Activated T-helper 1 cell treated with anti-CD3 and anti-CD28 coated beads, Interleukin-12 subunit alpha, Interleukin-12 subunit beta, Interleukin-2, Interleukin-4 antibody, amounts not matched to agents 30 ng/mL and 10 ng/mL and 1 ng/mL, durations not matched to agents 14 hours and 24 hours and 36 hours (primary cell): Measurements from ENCODE around the gene FMN2. TPM values are rescaled to one million over a fixed set of nuclear protein-coding genes. Genes with fewer than 3 reads are reported as not detected.

Source experiments
- DNase-seq: peaks from one replicate; pipeline ENCODE4 v3.0.0; 2021; ENCODE audit warnings: low spot score
- H3K27ac Mint-ChIP-seq: one replicate; pipeline ENCODE4 v1.8.0; 2021; ENCODE audit warnings: mild to moderate bottlenecking, mixed read lengths
- H3K27me3 Mint-ChIP-seq: one replicate; pipeline ENCODE4 v1.8.0; 2022; ENCODE audit warnings: mild to moderate bottlenecking, moderate library complexity, mixed read lengths; ENCODE audit not compliant: insufficient read depth
- H3K36me3 Mint-ChIP-seq: one replicate; pipeline ENCODE4 v1.8.0; 2021; ENCODE audit warnings: low read depth, mixed read lengths
- H3K4me1 Mint-ChIP-seq: one replicate; pipeline ENCODE4 v1.8.0; 2021; ENCODE audit warnings: low read depth, mixed read lengths
- H3K4me3 Mint-ChIP-seq: one replicate; pipeline ENCODE4 v1.8.0; 2021; ENCODE audit warnings: mild to moderate bottlenecking, moderate library complexity, mixed read lengths
- H3K9me3 Mint-ChIP-seq: one replicate; pipeline ENCODE4 v1.8.0; 2021; ENCODE audit warnings: mixed read lengths
- intact Hi-C: fragments of 100-400 bp; cut with micrococcal nuclease; formaldehyde crosslinking; loops from one replicate; pipeline ENCODE4 v1.15.1; 2024
- total RNA-seq: library from RNA; stranded (reverse); gene quantifications from 2 replicates; pipeline ENCODE4 v1.2.3, GENCODE V29; 2022

The FMN2 gene
- total RNA-seq, 1 donor from 2014 or later: not detected

DNA sequence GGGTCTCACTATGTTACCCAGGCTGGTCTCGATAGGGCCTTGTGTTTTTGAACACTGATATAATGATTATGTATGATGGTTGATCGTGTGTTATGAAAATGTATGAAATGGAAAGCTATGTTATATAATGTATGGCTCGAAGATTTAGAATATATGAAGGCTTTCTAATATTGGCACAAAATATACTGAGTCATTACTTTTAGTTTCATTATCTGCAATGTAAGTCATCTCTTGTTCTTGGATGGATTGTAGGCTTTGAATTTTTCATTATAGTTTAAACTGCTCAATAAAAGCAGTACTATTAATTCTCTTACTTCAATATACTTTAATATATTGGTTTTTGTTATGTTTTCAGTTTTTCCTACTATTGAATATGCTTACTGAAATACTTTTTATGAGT is 10.1 kb downstream of the FMN2 start:
- intact Hi-C loops: no loop called here
- no peaks in the 10 kb centered on the region for H3K36me3 Mint-ChIP-seq

DNA sequence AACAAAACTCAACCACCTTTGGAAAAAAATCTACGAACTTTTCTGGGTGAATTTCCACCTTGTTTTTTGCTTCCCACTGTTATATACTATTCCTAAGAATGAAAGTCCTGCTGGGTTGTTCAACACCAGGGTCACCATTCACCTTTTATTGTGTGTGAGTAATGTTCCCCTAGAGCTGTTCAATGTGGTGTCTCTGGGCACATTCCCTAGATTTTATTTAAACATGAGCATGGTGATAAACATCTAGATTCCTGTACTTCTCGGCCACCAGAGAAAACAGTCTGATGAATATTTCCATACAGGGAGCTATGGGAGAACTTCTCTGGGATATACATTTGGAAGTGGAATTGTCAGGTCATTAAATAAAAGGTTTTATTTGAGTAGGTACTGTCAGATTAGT is 13.0 kb downstream of the FMN2 start:
- intact Hi-C loops: no loop called here

More for the DNA sequence above, 10.1 kb downstream of the FMN2 start:
- no peaks in the 10 kb centered on the region for H3K9me3 Mint-ChIP-seq
- H3K4me1 Mint-ChIP-seq: no peaks in the 10 kb centered on the region
- H3K4me3 Mint-ChIP-seq: no peak overlapping the region
- H3K27ac Mint-ChIP-seq: no peak overlapping the region
- H3K27me3 Mint-ChIP-seq: peaks cover 5% of the 10 kb centered on the region
- DNase-seq: no peak

DNA sequence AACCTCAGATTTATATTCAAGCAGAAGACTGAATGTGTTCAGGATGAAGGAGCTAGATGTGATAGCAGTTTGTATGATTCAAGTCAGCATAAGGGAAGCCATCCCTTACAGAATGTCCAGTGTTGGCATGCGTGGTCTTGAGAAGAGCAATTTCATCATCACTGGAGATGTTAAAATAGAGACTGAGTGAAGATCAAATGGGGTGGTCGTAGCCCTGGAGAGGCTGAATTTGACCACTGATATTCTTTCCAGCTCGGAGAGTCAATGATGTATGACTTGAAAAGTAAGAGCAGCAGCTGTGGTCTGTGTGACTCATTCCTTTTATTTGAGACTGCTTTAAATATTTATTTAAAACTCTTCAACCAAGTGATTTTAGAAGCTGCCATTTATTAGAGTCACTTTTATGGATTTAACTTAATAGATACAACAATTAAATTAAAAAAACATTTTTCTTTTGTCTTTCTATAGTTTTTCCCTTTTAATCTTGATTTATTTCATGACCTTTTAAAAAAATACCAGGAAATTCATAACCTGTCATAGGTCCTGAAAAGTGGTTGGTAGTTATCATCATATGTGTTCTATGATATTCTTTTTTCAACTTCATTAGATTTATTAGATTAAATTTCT is 15.5 kb downstream of the FMN2 start:
- no peak overlapping the region for H3K4me3 Mint-ChIP-seq
- no peaks in the 10 kb centered on the region for H3K4me1 Mint-ChIP-seq
- DNase-seq: no peak
- peaks cover 3% of the 10 kb centered on the region for H3K27me3 Mint-ChIP-seq
- H3K36me3 Mint-ChIP-seq: no peaks in the 10 kb centered on the region
- no peaks in the 10 kb centered on the region for H3K9me3 Mint-ChIP-seq
- intact Hi-C loops: no loop called here
- H3K27ac Mint-ChIP-seq: no peak overlapping the region

More for the DNA sequence above, 13.0 kb downstream of the FMN2 start:
- peaks cover 1% of the 10 kb centered on the region for H3K27me3 Mint-ChIP-seq
- H3K36me3 Mint-ChIP-seq: no peaks in the 10 kb centered on the region
- DNase-seq: no peak
- no peak overlapping the region for H3K27ac Mint-ChIP-seq
- no peaks in the 10 kb centered on the region for H3K9me3 Mint-ChIP-seq
- no peaks in the 10 kb centered on the region for H3K4me1 Mint-ChIP-seq
- H3K4me3 Mint-ChIP-seq: no peak overlapping the region

DNA sequence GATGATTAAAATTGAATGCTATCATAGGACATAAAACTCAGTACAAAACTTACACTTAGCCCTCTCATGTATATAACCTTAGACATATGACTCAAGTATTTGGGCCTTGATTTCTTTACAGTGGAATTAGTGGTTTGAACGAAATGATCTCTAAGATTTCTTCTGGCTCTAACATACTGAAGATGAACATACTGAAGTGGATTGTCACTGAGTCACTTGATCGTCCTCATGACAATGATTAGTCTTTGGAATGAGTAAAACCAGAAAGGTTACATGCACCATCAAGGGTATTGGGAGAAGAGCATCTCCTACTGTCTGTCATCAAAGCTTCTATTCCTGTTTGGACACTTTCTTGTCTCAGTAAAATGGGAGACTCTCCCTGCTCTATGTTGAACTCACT is 17.4 kb downstream of the FMN2 start:
- no peak for DNase-seq
- no peaks in the 10 kb centered on the region for H3K4me1 Mint-ChIP-seq
- H3K9me3 Mint-ChIP-seq: no peaks in the 10 kb centered on the region
- H3K36me3 Mint-ChIP-seq: no peaks in the 10 kb centered on the region
- H3K27me3 Mint-ChIP-seq: peaks cover 3% of the 10 kb centered on the region
- H3K27ac Mint-ChIP-seq: no peak overlapping the region
- intact Hi-C loops: no loop called here
- no peak overlapping the region for H3K4me3 Mint-ChIP-seq

DNA sequence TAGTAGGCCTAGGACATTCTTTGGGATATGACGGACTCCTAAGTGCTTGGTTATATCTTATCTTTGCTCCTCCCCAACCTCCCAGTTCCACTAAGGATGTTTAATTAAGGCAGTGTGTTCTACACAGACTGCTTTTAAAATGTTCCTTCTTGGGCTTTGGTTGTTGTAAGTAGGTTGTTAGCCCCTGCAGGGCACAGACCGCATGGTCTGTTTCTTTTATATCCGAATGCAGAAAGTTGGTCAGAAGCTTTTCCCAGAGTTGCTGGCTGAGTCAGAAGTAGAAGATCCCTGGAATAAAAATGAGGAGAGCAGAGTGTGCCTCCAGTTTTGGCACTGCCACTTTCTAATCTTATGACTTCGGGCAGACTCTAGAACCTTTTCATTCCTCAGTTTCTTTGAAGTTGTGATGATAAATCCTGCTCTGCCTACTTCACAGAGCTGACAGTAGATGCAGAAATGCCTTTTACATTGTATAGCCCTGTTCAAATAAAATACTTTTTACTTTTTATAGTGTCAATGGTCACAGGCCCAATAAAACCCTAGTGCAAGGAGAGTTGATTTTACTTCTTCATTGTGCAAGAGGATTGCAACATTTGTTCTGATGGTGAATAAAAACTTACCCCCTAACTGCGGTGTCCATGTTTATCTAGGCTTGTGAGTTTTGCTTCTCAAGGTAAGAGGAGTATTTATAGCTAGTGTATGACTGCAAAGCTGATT is 18.4 kb downstream of the FMN2 start:
- H3K4me3 Mint-ChIP-seq: no peak overlapping the region
- no peaks in the 10 kb centered on the region for H3K9me3 Mint-ChIP-seq
- H3K4me1 Mint-ChIP-seq: no peaks in the 10 kb centered on the region
- intact Hi-C loops: no loop called here
- no peak overlapping the region for H3K27ac Mint-ChIP-seq
- peaks cover 3% of the 10 kb centered on the region for H3K27me3 Mint-ChIP-seq
- no peak for DNase-seq
- H3K36me3 Mint-ChIP-seq: no peaks in the 10 kb centered on the region

DNA sequence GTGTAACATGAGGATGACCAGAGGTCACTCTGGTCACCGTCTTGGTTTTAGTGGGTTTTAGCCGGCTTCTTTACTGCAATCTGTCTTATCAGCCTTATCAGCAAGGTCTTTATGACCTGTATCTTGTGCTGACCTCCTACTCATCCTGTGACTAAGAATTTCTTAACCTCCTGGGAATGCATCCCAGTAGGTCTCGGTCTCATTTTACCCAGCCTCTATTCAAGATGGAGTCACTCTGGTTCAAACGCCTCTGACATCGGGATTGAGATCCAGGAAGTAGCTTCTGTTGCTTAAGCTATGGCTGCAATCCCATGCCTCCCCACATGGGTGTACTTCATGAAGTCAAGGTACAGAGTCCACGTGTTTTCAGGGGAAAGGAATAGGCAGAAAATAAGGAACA is 19.9 kb downstream of the FMN2 start:
- intact Hi-C loops: no loop called here
- no peaks in the 10 kb centered on the region for H3K4me1 Mint-ChIP-seq
- no peaks in the 10 kb centered on the region for H3K36me3 Mint-ChIP-seq
- H3K9me3 Mint-ChIP-seq: no peaks in the 10 kb centered on the region
- no peak overlapping the region for H3K4me3 Mint-ChIP-seq
- H3K27ac Mint-ChIP-seq: no peak overlapping the region
- no peak for DNase-seq
- peaks cover 3% of the 10 kb centered on the region for H3K27me3 Mint-ChIP-seq

DNA sequence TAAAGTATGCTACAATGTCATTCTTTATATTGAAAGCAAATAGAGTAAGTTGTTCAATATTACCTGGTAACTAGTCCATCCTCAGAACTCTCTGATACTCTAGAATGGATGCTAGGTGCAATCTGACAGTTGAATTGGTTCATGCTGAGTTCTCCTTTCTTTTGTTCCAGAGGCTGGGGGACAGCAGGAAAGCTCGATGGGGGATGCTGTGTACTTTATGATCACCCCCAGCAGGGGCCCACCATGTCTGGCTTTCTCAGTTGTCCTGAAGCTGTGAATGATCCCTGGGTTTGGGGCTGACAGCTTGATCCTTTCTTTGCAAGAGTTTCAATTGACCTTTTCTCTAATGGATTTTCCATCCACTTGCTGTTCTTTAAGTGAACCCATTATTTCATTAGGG is 22.5 kb downstream of the FMN2 start:
- DNase-seq: no peak
- intact Hi-C loops: no loop called here
- Mint-ChIP-seq H3K4me3 (no peak overlapping the region), H3K27ac (no peak overlapping the region), H3K9me3 (no peaks in the 10 kb centered on the region), H3K36me3 (no peaks in the 10 kb centered on the region), H3K27me3 (peaks cover 3% of the 10 kb centered on the region), H3K4me1 (no peaks in the 10 kb centered on the region)

DNA sequence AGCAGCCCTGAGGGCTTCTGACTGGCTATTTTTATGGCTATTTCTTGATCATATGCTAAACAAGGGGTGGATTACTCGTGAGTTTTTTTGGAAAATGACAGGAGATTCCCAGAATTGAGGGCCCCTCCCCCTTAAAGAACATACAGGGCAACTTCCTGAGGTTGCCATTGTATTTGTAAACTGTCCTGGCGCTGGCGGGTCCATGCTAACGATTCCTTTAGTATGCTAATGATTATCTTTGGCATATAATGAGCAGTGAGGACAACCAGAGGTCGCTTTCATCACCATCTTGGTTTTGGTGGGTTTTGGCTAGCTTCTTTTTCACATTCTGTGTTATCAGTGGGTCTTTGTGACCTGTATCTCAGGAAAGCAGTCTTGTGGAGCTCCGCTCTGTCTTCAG is 24.1 kb downstream of the FMN2 start:
- no peak overlapping the region for H3K27ac Mint-ChIP-seq
- H3K4me1 Mint-ChIP-seq: no peaks in the 10 kb centered on the region
- H3K9me3 Mint-ChIP-seq: peaks cover 5% of the 10 kb centered on the region
- no peaks in the 10 kb centered on the region for H3K27me3 Mint-ChIP-seq
- H3K4me3 Mint-ChIP-seq: no peak overlapping the region
- no peak for DNase-seq
- intact Hi-C loops: no loop called here
- H3K36me3 Mint-ChIP-seq: no peaks in the 10 kb centered on the region

DNA sequence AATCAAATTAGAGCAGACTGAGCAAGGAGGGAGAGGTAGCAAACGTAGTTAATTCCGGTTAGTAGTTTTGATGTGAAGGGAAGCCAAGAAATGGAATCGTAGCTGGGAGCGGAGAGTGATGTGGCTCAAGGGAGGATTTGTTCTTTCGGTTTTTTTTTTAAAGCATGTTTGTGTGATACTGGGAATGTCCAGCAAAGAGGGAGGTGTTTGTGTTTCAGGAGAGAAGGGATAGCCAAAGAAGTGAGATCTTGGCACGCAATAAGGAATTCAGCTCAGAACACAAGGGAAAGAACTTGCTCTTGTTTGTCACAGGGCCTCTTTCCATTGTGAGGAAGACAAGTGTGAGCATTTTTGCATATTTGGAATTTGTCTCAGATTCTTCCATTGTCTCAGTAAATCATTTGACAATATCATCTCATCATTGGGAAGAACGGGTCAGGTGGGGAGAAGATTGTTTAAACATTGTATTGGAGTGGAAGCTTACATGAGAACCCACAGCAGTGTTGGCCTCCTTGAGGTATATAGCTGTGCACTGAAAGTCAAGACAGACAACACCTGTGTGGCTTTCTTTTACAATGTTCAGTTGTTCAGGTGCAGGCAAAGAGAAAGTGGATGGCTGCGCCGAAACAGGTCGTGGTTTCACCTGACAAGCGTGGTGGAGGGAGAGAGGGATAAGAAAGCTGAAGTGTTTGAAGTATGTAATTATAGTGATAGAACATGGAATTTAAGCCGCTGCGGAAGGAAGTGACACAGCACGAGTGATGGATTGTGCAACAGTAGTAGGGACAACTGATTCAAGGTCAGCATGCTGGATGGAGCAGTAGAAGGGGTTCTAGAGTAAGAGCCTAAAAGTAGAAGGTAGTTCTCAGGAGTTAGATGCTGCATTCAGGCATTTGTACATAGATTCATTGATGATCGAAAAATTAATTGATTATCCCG is 25.4 kb downstream of the FMN2 start:
- Mint-ChIP-seq H3K27ac (no peak overlapping the region), H3K4me3 (no peak overlapping the region), H3K9me3 (peaks cover 5% of the 10 kb centered on the region), H3K36me3 (no peaks in the 10 kb centered on the region), H3K27me3 (no peaks in the 10 kb centered on the region), H3K4me1 (no peaks in the 10 kb centered on the region)
- intact Hi-C loops: no loop called here
- no peak for DNase-seq

DNA sequence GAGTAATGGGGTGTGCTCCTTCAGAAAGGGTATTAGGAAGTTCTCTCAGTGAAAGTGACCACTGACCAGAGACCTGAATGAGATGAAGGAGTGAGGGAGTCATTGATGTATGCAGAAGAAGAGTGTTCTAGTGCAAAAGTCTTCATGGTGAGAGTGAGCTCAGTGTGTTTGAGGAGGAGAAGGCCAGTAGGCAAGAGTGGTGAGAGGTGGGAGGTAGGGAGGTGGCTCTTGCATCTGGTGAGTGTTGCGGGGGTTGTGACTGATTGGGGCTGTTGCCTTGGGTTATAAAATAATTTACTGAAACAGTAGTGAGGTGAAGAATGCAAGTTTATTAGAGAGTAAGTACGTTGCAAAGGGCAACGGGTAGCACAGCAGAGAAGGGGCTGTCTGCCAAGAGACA is 26.2 kb downstream of the FMN2 start:
- no peak overlapping the region for H3K4me3 Mint-ChIP-seq
- H3K27me3 Mint-ChIP-seq: no peaks in the 10 kb centered on the region
- H3K4me1 Mint-ChIP-seq: no peaks in the 10 kb centered on the region

DNA sequence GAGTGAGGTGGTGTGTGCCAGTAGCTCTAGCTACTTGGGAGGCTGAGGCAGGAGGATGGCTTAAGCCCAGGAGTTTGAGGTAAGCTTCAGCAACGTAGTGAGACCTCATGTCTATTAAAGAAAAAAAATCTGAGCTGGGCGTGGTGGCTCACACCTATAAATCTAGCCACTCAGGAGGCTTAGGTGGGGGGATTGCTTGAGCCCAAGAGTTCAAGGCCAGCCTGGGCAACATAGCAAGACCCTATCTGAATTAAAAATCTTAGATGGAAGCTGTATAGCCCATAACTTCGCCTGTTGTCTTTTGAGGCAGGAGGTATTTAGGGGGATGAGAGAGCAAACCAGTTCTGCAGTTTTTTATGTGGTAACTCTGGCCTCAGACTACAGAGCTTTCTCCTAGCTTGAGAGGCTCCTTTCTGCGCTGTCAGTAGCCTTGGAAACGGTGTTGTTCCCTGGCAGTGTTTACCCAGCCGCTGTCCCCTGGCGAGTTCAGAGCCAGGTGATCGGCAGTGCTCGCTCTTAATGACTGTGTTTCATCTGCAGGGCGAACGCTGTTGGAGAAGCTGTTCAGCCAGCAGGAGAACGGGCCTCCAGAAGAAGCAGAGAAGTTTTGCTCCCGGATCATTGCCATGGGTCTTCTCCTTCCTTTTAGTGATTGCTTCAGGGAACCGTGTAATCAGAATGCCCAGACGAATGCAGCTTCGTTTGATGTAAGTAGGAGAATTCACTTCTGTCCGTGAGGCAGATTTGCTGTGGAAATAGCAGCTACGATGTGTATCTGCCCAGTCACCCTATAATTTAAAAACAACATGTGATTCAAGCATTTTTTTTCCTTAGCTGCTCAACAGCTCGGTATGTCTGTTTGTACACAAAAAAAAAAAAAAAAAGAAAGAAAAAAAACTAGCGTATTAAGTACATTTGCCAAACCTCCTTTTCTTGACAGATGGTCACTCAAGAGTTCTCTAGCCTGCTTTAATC is 31.2 kb downstream of the FMN2 start:
- H3K27ac Mint-ChIP-seq: no peak overlapping the region
- intact Hi-C loops: no loop called here
- H3K27me3 Mint-ChIP-seq: no peaks in the 10 kb centered on the region
- H3K4me3 Mint-ChIP-seq: no peak overlapping the region
- no peak for DNase-seq
- no peaks in the 10 kb centered on the region for H3K36me3 Mint-ChIP-seq
- H3K9me3 Mint-ChIP-seq: peaks cover 5% of the 10 kb centered on the region
- no peaks in the 10 kb centered on the region for H3K4me1 Mint-ChIP-seq

More for the DNA sequence above, 26.2 kb downstream of the FMN2 start:
- peaks cover 5% of the 10 kb centered on the region for H3K9me3 Mint-ChIP-seq
- no peak overlapping the region for H3K27ac Mint-ChIP-seq
- no peak for DNase-seq
- intact Hi-C loops: no loop called here
- no peaks in the 10 kb centered on the region for H3K36me3 Mint-ChIP-seq

DNA sequence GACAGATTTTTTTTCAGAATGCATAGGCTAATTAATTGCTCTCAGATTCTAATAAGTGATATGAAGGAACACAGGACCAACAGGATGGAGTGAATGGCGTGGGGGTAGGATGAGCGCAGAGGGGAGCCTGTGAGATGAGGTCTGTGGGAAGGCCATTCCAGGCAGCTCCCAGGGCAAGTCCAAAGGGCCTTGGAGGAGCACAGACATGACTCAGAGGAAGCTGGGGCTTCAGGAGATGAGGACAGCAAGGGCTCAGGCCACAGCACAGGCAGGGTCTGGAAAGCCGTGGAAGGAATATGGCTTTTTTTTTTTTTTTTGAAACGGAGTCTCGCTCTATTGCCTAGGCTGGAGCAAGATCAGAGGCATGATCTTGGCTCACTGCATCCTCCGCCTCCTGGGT is 35.1 kb downstream of the FMN2 start:
- H3K27ac Mint-ChIP-seq: no peak overlapping the region
- intact Hi-C loops: no loop called here
- no peak for DNase-seq
- no peaks in the 10 kb centered on the region for H3K27me3 Mint-ChIP-seq
- no peaks in the 10 kb centered on the region for H3K36me3 Mint-ChIP-seq
- H3K9me3 Mint-ChIP-seq: no peaks in the 10 kb centered on the region
- no peaks in the 10 kb centered on the region for H3K4me1 Mint-ChIP-seq
- no peak overlapping the region for H3K4me3 Mint-ChIP-seq
